COLO668 (cell line): ENCODE measurements around the gene TOX3.

Experiments
- DNase-seq: peaks from one replicate; lab custom pipeline; 2025; ENCODE audit not compliant: unreplicated experiment; lab: John Stamatoyannopoulos, UW

Gene TOX3

DNA sequence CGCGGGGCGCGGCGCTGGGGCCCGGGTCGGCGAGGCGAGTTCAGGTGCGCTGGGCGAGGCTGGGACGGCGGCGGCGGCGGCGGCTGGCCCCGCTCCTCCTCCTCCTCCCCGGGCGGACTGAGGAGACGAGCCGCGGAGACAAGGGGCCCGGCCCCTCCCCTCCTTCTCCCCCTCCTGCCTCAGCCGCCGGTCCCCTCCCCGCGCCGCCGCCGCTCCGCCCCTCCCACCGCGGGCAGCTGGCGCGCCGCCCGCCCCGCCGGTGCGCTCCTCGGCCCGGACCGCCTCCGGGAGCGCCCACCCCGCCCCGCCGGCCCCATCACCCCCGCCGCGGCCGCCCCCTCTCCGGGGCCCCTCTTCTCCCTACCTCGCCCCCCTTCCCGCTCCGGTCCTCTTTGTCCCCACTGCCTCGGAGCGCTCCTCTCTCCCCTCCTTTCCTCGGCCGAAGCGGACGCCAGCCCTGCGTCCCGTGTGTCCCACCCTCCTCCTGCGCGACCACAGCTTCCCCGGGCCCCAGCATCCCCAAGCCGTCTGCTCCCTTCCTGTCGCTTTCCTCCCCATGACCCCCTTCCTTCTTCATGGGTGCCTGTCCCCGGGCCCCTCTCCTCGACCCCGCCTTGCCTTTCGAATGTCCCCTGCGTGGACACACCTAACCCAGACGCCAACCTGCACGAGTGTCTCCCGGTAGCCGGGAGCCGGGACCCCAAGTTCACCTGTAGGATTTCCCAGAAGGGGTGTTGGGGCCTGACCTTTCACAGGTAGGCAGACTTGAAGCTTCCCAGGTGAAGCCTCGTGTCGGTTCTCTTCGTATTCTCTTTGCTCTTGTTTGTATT lies at the start of gene TOX3:
Gene TOX3, minus strand, starts transcription at position 140 of the 830 bp plus-strand sequence. CDS start 420 bp downstream, outside the sequence.
- peak; percentile 86 for DNase-seq

DNA sequence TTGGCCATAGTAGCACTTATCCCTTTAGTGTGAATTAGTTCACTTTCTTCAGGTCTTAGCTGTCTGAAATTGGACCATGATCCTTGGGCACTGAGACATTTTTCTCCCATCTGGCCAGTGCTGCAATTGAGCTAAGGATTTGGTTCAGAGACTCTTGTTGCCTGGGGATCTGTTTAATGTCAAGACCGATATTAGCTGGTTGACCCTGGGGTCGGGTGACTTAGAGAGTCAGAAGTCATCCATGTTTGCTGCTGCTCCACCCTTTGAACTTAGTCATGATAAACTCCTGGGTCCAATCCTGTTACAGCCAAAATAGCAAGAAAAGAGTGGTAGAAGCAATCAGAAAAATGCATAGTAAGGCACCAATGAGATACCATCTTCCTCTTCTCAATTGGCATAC lies 45.8 kb upstream of the TOX3 start:
- DNase-seq, result no peak

DNA sequence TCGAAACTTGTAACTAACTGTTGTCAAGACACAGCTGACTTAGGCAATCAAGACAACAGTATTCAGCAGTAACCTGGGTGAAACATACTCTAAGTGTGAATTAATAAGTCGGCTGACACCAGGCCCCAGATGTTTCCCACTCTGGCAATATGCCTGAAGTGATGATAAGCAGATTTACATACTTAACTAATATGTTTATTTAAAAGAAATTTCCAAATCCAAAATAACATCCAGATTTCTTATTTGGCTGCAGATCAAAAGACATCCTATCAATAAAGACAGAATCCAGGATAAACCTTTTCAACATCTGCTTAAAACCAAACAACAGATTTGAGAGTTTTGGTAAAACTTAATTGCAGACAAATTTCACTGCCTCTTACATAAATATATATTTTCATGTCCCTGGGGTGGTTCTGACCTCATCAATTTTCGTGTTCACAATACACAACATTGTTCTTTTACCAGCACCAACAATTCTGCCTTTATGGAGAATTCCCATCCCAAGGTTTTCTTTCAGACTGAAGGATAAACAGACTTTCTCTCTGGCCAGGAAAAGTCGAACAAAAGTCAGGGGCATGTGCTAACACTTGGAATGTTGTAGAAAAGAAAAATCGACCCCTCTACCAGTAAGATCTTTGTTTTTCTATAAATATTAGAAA lies 45.1 kb upstream of the TOX3 start:
- DNase-seq, result no peak

DNA sequence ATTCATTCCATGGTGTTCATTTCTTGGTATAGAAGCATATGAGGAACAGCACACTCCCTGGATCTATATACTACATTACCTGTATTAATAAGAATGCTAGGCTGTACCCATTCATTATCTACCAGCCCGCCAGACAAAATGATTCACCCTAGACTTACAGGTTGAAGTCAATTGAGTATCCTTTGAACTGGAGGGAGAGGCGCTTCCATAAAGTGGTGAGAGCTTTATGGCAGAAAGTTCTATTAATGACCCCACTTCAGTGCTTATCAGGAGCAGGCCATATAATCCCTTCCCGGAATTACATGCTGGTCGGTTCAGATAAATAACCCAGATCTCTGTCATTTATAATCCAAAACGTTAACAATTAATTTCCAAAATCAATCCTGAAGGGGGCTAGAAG lies 44.5 kb upstream of the TOX3 start:
- DNase-seq, result no peak

DNA sequence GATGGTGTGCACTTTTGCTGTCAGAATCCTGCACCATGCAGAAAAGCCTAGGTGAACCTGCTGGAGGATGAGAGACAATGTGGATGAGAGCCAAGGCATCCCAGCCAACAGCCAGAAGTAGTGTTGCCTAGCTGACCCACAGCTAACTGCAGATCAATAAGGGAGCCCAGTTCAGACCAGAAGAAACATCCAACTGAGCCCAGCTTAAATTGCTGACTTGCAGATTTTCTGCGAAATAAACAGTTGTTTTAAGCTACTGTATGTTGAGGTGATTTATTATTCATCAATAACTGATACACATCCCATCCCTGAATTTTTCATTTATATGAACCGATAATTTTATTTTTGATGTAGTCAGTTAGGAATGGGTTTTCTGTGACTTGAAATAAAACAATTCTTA lies 39.2 kb upstream of the TOX3 start:
- no peak for DNase-seq

DNA sequence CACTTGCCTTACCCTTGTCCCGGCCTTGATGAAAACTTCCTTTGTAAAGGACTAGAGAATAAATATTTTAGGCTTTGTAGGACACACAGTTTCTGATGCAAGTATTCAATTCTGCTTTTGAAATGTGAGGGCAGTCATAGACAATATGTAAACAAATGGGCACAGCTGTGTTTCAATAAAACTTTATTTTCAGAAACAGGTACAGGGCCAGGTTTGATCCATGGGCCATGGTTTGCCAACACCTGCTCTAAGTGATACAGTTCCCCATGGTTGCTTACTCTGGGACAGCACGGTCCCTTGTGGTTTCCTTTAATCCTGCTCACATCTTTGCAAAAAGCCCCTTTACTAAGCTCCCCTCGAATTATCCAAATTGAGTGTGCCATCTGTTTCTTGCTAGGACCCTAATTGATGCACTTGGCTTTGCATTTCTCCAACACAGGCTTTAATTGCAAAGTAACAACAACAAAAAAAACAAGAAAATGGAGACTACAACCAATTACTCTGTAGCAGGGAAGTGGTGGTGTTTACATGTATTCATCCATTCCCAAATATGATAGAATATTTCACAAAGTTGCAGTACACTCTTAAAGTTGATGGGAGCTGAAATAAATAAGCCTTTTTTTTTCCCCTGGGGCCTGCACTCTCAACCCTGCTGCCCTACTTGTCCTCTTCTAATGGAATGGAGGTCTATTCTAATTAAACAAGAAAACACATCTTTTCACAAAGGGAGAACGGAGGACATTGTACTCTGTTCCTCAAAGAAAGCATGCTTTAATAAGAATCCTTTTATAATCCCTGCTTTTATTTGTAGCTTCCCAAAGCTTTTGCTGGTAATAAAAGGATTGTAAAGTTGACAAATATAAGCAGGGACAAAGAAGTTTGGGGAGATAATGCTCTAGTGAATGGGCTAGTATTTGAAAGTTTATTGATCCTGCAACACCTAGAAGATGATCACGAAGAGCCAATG lies 37.7 kb upstream of the TOX3 start:
- no peak for DNase-seq

DNA sequence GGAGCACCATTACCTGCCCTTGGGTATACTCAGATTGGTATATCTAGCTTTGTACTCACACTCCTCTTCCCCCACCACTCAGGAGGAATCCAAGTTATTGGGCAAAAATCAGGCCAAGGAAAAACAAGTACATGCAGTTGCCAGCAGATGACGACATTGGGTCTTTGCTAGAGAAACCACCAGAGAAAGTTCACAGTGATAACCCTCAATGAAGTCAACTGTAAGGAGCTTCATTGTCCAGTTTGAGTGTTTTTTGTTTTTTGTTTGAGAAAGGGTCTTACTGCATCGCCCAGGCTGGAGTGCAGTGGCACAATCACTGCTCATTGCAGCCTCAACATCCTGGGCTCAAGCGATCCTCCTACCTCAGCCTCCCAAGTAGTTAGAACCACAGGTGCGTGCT lies 34.6 kb upstream of the TOX3 start:
- no peak for DNase-seq

DNA sequence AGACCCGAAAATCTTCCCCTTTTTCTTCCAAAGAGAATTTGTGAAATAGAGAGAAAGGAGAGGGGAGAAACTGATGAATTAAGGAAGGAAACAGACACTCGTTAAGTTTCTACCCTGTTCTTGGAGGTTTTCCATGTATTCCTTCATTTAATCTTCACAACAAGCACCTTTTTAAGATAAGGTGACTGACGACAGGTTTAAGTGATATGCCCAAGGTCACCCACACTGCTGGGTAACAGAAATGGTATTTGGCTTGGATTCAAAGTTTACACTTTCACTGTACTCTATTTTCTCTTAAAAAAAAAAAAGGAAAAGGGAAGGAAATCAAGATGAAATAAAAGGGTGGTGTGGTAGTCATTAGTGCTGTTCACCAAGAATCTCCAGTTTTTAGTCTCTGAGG lies 33.5 kb upstream of the TOX3 start:
- no peak for DNase-seq

DNA sequence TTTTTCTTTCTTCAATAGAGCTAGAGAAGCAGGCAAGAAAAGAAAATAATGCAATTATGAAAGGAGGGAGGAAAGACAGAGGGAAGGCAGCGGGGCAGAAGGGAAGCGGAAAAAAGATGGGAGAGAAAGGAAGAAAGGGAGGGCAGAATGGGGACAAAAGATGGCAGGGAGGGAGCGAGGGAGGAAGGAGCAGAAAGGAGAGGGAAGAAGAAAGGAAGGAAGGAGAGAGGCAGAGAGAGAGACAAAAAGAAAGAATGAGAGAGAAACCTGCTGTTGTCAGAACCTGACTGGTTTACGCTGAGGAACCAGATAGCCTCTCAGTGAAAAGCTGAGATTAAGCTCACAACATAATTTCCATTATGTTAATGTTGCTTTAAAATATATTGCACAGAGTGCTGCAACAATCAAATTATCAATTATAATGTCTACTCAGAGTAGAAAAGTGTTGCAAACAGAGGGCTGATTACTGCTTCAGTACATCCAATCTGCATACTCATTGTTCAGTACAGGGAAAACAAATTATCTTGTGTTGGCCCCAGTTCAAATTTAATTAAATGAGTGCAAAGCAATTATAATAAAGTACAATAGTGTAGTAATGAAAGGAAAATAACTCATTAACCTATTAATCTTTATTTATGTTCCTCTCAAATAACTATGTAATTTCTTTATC lies 32.0 kb upstream of the TOX3 start:
- no peak for DNase-seq

DNA sequence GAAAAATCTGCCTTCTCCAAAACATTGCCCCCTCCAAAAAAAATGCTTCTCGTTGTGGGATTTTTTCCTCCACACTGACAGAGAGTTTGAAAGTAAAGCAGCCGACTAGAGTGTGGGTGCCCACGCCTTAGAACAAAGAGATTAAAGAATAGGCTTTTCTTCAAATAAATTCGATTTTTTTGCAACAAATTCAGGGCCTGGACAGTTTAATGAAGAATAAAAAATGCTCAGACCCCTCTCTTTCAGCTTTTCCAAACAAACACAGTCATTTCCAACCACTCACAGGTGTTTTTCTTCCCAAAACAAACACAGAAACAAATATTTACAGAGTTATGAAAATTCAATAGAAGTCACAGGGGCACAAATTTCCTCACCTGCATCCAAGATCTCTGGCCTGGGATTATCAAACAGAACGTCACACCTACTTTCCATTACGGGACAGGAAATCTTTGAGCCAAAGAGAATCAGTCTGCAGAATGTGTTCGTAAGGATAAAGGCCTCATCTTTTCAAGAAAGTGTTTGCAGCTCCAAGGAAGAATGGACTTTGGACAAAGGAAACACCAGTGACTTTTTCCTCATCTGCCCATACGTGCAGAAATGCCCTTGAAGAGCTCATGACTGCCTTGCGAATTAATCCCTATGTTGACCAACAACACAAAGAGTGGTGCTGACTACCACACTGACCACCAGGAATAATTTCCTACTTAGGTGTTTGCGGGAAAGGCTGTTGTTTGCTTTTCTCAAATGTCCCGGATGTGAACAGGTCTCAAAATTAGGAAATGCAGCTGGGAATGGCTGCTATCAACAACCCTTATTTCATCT lies 31.3 kb upstream of the TOX3 start:
- no peak for DNase-seq

DNA sequence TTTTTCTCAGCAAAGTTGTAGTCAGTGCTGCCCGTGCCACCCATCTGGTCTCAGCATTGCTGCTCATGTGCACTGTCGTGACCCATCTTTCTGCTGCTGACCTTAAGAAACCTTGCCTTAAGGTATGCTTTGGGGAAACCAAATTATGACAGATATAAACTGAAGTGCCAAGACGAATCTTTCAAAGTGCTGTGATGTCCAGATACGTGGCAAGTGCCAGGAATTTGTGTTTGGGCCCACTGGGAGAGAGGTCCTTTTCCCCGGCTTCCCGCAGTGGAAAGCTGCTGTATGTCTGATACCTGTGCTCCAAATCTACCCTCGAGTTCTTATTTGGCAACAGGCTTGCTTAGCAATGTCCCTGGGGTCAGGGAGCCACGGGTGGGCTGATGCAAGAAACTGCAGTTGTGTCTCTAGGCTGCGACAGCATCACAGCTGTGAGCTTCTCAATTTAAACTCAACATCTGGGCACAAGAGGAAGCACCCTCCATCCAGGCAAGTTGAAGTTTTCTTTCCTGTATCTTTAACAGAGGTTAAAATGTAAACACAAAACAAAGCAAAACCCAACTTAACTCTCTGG lies 30.3 kb upstream of the TOX3 start:
- DNase-seq, result no peak

DNA sequence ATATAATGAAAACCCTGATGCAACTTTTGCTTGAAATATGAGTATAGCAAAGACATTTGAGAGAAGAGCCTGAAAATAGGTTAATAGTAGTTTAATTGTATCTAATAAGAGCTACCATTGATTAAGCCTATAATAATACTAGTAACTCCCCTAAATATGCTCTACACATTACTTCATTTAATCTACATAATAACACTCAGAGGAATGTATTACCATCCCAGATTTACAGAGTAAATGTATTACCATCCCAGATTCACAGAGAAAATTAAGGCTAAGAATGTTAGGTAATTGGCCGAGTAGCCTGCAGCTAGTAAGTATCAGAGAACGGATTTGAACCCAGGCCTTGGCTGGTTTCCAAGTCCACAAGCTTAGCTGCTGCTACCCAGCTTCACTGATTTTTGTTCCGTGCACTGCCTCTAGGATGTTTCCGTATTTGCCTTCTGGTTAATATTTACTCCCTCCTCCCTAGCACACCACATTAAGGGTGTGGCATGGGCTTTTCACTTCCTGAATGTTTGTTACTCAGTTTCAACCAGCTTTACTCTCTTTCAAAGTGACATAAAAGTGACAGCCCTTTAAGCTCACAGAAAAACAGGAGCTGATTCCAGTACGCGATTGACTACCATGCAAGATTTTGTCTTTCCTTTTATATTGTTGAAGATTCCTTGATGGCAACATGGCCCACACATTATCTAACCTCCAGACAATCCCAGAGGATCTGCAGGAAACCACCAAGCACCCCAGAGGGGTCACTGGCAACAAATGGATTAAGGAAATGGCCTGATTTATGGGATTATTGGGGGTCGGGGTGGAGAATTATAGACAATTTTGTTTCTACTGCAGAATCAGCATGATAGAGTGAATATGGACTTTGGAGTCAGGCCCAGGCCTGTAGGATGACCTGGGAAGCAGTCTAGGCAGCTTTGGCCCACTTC lies 26.7 kb upstream of the TOX3 start:
- peak; percentile 79 for DNase-seq

DNA sequence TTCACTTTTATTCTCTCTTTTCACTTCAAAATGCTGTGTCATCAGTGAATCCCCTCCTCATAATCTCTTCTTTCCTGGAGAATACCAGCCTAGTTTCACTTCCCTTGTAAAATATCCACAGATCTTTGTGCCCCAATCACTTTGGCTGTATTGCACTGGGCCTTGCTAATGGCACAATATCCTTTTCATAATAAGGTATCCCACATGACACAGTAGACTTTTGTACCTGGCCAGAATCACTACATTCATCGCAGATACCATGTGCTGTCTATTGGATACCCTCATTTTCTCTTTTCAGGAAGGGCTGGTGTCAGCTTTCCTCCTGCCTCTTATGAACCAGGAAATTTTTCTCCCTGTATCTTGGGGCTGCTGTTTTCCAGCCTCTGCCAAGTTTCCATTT lies 25.7 kb upstream of the TOX3 start:
- peak; percentile 19 for DNase-seq

DNA sequence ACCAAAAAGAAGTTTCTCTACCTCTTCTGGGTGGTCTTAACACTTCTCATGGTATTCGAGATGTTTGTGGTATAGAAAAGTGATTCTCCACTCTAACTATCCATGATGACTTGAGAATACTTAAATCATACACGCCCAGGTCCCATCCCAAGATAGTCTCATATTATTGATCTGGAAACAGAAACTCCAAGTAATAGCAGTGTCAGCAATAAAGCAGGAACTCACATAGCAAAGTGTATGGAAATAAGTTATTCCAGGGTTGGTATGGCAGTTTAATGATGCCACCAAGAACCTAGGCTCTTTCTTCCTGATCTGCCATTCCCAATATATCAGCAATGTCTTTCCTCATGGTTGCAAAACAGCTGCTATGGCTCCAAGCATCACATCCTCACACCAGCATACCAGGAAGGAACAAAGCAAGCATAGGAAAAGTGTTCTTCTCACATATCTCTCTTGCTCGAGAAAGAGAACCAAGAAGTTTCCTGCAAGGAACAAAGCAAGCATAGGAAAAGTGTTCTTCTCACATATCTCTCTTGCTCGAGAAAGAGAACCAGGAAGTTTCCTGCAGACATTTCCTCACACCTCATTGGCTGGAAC lies 23.6 kb upstream of the TOX3 start:
- DNase-seq, result no peak

DNA sequence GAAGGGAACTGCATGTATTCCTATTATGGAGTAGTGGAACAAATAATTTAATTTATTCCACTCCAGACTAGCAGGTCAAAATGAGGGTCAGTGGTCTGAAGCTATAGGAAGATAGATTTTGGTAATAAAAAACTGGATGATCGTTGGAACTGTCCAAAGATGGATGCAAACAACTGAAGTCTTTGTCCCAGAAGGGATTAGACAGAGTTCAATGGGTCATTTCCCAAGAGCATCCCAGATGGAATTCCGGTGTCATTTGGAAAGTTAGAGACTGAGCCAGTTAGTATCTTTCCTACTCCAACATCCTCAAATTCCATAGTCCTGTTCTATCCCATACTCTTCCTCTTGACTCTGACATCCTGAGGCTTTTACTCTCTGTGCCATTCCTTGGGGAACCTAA lies 22.8 kb upstream of the TOX3 start:
- no peak for DNase-seq

DNA sequence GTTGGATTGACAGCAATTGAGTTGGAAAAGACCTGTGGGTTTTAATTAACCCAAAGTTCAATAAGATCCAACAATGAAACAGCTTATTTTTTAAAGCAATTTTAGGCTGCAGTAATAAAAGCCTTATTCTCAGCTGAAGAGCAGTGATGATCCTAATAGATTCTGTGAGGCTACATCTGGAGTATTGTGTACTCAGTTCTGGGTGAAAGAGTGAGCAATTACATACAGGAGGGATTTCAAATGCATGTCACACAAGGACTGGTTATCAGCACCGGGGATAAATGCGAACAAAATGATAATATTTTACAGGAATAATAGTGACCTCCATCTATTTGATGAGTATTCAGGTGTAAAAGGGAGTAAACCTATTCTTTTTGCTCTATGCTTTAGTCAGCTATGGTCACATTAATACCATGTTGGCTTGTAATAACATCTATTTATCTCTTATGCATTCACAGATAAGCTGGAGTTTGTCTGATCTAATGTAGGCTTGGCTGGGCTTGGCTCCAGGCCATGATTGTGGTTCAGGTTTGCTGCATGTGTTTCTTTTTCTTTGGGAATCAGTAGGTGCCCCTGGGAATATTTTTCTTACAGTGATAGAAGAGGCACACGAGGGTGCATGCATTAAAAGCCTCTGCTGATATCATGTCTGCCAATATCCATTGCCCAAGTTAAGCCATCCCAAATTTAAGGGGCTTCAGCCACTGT lies 22.2 kb upstream of the TOX3 start:
- DNase-seq, result peak; percentile 63

DNA sequence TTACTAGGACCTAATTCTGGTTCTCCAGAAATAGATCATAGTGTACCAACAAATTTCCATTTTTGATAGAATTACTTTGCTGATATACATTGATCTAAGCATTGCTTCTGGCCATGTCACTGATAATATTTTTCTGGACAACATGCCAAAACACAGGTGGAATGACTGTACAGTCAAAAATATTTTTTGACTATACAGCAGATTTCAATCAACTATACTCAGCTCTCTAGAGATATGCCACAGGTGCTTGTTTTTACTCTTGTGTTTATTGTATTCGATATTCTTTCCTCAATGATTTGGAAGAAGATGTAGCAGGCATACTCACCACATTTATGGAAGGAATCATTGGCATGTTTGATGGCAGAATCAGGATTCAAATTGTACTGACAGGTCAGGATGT lies 21.6 kb upstream of the TOX3 start:
- no peak for DNase-seq

DNA sequence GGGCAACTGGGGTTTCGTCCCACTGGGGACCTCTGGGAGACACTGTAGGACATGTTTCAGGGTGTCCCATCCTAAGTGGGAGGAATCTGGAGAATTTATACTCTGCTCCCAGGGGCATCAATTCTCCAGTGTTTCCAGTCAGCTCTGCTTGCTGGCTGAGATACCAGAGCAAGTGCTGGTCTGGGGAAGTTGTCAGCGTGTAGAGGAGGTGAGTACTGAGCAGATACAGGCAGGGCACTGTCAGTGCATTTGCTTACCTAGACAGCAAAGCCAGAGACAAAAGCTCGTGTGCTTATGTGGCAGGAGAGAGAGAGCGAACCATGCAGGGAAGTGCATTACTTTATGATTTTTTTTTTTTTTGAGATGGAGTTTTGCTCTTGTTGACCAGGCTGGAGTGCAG lies 20.2 kb upstream of the TOX3 start:
- no peak for DNase-seq
